HG02588 (cell line): Measurements from ENCODE around the gene VAMP7.
"Not testable (repeated sequence)": the region's sequence is repeated elsewhere in the genome, so short reads cannot be mapped to it uniquely, and the experiment has no call there.

Experiments used
- ATAC-seq: cut with Tn5 transposase; IDR thresholded peaks from one replicate; pipeline ENCODE4 v1.9.1; 2021; ENCODE audit warnings: mild to moderate bottlenecking, moderate library complexity; ENCODE audit not compliant: unreplicated experiment

VAMP7 gene

GRCh38 chrX:155900765-155901164 is 19.6 kb downstream of the VAMP7 start:
- ATAC-seq: no peak

DNA sequence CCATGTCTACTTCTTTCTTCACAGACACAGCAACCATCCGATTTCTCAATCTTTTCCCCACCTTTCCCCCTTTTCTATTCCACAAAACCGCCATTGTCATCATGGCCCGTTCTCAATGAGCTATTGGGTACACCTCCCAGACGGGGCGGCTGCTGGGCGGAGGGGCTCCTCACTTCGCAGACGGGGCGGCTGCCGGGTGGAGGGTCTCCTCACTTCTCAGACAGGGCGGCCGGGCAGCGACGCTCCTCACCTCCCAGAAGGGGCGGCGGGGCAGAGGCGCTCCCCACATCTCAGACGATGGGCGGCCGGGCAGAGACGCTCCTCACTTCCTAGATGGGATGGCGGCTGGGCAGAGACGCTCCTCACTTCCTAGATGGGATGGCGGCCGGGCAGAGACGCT is 26.5 kb downstream of the VAMP7 start:
- ATAC-seq: not testable (repeated sequence)

DNA sequence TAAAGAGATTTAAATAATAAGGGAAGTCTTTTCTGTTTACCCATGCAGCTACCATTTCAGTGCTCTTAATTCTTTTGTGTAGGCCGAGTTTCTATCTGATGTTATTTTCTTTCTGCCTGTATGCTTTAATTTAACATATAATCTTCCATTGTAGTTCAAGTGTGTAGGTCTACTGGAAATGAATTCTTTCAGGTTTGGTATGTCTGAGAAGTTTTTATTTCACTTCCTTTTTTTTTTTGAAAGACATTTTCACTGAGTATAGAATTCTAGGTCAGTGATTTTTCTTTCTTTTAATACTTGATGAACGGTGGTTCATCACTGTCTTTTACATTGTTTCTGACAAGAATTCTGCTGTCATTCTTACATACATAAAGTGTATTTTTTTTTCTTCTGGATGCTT is 42.1 kb downstream of the VAMP7 start:
- no peak for ATAC-seq

DNA sequence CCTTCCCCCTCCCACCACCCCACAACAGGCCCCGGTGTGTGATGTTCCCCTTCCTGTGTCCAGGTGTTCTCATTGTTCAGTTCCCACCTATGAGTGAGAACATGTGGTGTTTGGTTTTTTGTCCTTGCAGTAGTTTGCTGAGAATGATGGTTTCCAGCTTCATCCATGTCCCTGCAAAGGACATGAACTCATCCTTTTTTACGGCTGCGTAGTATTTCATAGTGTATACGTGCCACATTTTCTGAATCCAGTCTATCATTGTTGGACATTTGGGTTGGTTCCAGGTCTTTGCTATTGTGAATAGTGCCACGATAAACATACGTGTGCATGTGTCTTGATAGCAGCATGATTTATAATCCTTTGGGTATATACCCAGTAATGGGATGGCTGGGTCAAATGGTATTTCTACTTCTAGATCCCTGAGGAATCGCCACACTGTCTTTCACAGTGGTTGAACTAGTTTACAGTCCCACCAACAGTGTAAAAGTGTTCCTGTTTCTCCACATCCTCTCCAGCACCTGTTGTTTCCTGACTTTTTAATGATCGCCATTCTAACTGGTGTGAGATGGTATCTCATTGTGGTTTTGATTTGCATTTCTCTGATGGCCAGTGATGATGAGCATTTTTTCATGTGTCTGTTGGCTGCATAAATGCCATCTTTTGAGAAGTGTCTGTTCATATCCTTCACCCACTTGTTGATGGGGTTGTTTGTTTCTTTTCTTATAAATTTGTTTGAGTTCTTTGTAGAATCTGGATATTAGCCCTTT is 49.9 kb downstream of the VAMP7 start:
- ATAC-seq: not testable (repeated sequence)

DNA sequence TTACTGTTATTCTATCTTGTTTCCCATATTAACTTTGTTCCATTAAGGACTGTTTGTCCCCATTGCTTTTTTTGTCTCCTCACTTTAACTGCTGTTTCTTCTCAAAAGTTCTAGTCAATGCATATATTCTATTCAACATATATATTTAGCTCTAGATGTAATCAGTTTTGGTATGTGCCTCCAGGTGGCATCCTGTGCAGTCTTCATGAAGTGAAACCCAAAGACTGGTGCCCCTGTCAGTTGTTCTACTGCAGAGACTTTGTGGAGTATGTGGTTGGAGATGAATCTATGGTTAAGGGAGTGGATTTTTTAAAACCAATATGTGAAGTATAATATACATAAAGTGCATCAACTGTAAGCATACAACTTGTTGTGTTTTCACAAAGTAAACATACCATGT is 57.0 kb downstream of the VAMP7 start:
- no peak for ATAC-seq

DNA sequence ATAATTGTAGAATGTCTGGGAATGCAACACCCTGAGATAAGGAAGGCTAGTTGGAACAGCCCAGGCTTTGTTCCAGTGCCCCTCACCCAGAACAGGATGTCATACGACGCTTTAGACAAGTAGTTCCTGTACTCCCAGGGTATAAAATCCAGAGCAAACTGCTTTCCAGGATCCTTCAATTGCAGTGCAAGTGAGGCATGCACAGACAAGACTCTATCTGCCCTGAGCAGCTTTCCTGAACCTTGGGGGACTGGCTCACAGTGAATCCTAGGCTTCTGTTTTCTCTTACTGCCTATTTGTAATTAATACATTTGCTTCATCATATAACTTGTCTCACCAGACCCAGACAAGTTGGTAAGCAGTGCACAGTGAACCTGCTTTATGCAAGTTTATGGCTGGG is 68.0 kb downstream of the VAMP7 start:
- no peak for ATAC-seq

- no peak for ATAC-seq
These were observed 70.2 kb downstream of the VAMP7 start for GRCh38 chrX:155951237-155951789.

DNA sequence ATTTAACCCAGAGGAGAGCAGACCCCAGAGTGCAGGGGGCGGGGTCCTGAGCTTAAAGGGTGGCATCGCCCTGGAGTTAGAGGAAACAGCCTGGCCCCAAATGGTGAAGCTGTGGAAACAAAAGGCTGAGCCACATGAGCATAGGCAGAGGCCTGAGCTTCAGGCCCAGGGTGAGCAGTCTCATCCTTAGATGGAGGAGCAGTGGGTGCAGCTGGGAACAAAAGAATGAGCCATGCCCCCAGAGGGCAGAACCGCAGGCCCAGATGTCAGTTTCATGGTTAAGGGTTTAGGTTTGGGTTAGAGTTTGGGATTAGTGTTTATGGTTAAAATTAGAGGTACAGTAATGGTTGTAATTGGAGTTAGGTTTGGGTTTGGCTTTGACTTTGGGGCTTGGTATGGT is 71.9 kb downstream of the VAMP7 start:
- no peak for ATAC-seq

- ATAC-seq: no peak
These were observed 73.6 kb downstream of the VAMP7 start for GRCh38 chrX:155954793-155955192.

GRCh38 chrX:155956099-155956498 is 75.0 kb downstream of the VAMP7 start:
- ATAC-seq: no peak

DNA sequence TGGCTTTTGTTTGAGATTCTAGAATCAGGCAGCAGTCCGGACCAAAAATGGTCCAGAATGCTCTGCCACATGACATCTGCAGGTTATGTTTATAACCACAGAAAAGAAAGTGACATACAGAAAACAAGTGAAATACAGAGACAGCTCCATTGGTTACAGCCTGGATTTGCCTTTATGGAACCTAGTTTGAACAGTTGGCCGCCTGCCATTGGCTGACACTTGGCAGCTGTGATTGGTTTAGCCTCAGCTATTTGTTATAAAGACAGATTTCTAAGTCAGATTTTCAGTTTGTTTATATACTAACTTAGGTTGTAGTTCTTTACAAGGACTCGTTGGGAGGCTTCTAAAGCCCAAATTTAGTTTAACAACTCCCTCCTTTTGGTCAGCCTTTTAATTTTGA is 75.5 kb downstream of the VAMP7 start:
- ATAC-seq: no peak

GRCh38 chrX:155957843-155958242 is 76.7 kb downstream of the VAMP7 start:
- no peak for ATAC-seq

GRCh38 chrX:155959018-155959587 is 78.0 kb downstream of the VAMP7 start:
- ATAC-seq: no peak

DNA sequence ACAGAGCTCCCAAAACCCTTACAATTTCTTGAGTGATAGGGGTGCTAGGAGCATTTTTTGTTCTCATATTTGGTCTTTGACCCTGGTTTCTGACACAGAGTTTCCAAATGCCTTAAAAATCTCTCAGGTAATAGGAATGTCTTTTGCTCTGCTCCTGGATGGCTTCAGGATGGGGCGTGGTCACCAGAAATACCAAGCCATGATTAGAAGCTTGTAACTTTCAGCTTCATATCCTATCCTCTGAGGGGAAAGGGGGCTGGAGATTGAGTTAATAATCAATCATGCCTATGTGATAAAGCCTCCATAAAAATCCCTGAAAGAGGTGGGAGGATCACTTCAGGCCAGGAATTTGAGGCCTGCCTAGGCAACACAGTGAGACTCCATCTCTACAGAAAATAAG is 81.8 kb downstream of the VAMP7 start:
- no peak for ATAC-seq

DNA sequence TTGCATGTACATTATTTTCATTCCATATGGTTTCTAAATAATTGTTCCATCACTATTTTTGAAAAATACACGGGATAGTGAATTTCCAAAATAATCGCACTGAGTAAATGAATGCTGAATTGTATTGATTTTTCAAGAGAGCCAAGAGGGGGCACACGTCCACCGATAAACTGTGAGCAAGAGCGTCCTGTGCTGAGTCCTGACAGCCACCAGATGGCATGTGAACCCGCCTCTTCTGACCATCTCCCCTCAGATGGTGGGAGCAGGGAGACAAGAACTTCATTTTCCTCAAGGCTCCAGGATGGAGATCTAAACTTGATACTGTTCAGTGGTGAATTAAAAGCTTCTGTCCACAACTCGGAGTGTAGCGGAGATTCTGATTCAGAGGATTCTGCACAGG is 85.7 kb downstream of the VAMP7 start:
- ATAC-seq: no peak

DNA sequence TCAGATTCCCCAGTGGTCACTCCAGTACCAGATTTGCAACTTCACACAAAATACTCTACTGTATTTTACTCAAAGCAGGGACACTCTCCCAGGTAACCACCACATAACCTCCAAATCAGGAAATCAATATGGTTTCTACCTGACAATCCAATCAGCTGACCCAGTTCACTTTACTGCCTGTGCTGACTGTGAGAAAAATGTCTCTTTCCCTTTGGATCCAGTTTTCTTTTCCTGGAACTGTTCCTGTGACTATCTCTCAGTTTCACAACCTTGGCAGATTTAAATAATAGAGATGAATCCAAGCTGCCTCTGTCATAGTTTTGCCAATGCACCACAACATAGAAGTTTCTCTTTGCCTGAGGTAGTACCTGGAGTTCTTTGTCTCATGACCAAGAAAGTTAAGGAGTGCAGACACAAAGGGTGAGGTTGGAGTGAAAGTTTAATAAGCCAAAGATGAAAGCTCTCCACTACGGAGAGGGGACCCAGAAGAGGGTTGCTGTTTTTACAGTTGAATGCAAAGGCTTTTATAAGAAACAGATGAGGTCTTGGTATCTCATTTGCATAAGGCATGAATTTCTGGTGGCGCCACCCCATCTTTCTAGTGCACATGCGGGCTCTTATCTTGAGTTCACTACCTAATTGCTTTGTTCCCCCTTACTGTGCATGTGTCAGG is 86.6 kb downstream of the VAMP7 start:
- ATAC-seq: no peak

DNA sequence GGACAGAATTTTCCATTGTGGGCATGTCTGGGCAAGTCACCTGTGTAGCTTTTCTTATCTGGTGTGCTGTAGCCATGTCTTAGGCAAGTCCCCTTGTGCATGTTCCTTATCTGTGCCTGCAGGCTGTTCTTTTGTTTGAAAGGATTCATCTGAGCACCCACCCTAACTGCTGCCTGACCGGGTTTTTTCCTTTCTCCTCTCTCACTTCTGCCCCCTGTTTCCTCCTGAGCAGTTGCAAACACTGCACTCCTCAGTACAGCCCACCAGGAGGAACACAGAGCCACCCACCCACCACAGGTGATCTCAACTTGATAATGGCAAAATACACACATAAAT is 87.1 kb downstream of the VAMP7 start:
- ATAC-seq: no peak

GRCh38 chrX:155968791-155969190 is 87.6 kb downstream of the VAMP7 start:
- ATAC-seq: no peak

- not testable (repeated sequence) for ATAC-seq
These were observed 90.5 kb downstream of the VAMP7 start for GRCh38 chrX:155971658-155972057.

DNA sequence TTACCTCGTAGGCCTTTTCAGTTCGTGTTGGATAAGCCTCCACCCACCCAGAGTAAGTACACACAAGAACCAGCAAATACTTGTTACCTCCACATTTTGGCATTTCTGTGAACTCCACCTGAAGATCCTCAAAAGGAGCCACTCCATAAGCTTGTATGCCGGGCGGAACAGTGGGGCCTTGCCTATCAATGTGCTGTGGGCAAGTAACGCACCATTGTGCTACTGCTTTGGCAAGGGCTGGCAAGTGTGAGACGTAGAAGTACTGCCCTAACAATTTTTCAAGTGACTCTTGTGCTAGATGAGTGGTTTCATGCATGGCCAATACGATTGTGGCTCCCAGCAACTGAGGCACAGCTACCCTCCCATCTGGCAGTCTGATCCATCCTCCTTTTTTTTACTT is 91.1 kb downstream of the VAMP7 start:
- not testable (repeated sequence) for ATAC-seq

GRCh38 chrX:155983326-155983725 is 102.2 kb downstream of the VAMP7 start:
- ATAC-seq: no peak

- ATAC-seq: no peak
These were observed 104.1 kb downstream of the VAMP7 start for GRCh38 chrX:155985208-155985607.
